ENCODE measurements around the gene MAP3K1. TPM values are rescaled to one million over a fixed set of nuclear protein-coding genes. Genes with fewer than 3 reads are reported as not detected.

MAP3K1 gene
- total RNA-seq = 6.1 and 9.1 TPM in 2 replicates

DNA sequence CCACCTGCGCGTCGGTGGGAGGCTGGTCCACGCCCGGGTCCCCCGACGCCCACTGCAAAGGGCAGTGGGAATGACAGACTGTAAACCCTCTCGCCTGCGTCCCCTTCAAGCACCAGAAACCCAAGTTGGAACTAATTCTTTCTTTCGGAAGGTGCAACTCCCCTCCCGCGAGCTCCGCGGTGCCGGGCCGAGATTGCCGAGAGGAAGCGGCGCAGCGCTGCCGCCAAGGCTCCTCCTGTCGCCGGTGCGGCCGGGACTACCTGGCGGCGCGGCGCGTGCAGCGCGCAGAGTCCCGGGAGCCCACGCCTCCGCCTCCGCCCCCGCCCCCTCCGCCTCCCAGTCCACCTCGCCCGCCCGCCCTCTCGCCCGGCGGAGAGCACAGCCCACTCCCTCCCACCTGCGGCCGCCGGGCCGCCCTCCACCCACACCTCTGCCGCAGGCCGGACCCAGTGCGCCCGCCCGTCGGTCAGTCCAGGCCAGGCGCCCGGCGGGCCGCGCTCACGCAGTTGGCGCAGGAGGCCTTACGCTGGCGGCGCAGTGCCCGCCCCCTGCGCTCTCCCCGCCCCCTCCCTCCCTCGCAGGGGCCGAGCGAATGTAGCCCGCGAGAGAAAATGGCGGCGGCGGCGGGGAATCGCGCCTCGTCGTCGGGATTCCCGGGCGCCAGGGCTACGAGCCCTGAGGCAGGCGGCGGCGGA is at the start of gene MAP3K1:
Gene MAP3K1 (plus strand): TSS at position 587 of the 695 bp plus-strand sequence. CDS start 25 bp downstream, at position 612.

DNA sequence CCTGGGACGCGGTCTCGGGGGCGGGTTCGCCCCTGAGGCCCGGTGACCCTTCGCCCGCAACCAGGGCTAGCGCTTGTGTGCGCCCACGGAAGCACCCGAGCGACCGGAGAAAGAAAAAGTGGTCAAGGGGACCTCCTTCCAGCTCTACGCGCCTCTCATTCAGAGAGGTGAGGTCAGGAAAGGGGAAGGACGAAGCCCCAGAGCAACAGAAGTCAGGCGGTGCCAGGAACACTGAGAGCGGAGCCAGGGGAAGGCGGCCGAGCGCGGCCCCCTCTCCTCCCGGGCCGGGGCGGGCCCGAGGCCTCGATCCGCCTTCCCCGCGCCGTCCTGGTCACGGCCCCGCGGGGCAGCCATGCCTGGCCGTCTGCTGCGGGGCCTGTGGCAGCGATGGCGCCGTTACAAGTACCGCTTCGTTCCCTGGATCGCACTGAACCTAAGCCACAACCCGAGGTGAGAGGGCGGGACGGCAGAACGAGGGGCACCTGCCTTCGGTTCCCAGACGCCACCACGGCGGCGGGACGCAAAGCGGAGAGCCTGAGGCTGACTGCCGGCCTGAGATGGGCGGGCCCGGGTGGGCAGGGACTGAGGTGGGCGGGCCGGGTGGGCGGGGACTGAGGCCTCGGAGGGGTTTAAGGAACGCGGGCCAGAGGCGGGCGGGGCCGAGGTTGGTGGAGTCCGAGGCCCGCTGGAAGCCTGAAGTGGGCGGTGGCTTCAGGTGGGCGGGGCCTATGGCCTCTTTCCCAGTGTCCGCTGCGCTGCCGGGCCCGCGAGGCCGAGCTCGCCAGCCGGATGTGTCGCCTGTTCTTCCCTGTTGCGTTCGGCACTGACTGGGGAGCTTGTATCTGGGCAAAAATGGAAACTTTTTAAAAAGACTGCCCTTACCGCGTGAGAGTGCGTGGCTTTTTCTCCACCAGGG is 94.2 kb downstream of the MAP3K1 start, which contains the start of gene SETD9:
Gene SETD9 (plus strand): TSS at position 303 of the 916 bp plus-strand sequence. CDS start 50 bp downstream, at position 353.

Other genes starting within 250 kb of the MAP3K1 start
- 6.9 and 20.4 TPM in 2 replicates for gene SETD9, start 94.0 kb downstream of the MAP3K1 start, total RNA-seq
- 8.1 and 9.7 TPM in 2 replicates for gene MIER3, start 136.6 kb downstream of the MAP3K1 start, total RNA-seq